Measurements from ENCODE around the gene SYCP3. TPM values are rescaled to one million over a fixed set of nuclear protein-coding genes. Genes with fewer than 3 reads are reported as not detected.

Gene SYCP3
- total RNA-seq (2014; rRNA removed; shearing (Covaris generic)): not detected in 2 replicates

DNA sequence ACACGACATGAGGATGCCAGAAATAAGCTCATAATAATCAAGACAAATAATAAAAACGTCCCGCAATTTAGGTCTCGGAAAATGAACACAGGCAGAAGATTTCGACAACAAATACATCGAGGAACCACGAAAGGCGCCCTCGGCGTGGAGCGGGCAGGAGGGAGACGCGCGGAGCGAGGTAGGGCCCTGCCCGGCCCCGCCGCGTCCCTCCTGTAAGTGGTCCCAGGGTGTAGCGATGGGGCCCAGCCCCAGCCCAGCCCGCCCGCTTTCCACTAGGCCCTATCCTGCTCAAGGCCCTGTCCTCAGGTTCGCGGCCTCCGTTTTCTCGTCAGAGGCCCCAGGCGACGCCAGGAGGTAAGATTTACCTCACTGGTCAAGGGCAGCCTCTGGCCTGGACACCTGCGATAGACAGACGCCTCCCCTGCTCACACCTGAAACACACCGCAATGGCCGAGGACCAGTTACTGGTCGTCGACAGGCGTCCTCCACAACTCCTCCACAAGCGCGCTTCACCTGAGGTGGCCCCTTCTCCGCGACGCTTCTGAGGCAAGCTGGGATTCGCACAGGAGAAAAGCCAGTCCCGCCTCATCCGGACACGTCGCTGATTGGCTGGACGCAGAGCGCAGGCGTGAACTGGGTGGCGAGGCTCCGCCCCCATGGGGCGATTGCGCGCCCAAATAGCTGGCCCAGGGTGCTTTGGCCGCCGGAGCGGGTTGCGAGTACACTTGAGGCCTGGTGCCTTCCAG, at the start of gene SYCP3:
TSS of gene SYCP3 (minus strand) at position 543 of the 746 bp plus-strand sequence. CDS start 1,527 bp downstream, outside the sequence.
- H3K4me1 ChIP-seq (replicated peaks): no peaks in the 10 kb centered on the region
- H3K27ac ChIP-seq: no peak within 1 kb of the TSS
- peaks cover 5% of the 10 kb centered on the region; the same call in 1 of the 2 replicates for H3K36me3 ChIP-seq
- H3K27me3 ChIP-seq (replicated peaks): no peaks in the 10 kb centered on the region
- no peaks in the 10 kb centered on the region for H3K9me3 ChIP-seq (replicated peaks)
- DNase-seq (ENCODE audit: low read depth in 1 of 2, low spot score in 2 of 2): no peak
- H3K4me3 ChIP-seq: no peak within 1 kb of the TSS

DNA sequence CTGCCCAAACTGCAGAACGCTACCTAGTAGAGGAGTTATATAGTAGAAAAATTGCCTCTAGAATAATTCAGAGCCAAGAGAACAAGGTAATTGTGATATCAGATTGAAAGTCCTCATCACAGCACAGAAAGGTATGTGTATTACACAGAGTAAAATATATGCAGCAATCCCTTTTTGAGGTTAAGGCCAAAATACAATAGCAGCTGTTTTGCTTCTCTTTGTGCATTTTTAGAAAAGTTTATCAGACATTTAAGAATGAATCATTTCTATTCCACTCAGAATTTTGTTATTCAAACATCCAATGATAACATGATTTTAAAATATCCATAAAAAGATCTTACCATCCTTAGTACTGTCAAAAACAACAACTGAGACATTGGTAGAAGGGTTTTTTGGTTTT, 46.4 kb upstream of the SYCP3 start:
- Histone ChIP-seq H3K36me3 (no peaks in the 10 kb centered on the region), H3K4me3 (no peak overlapping the region), H3K9me3 (replicated peaks) (no peaks in the 10 kb centered on the region), H3K4me1 (replicated peaks) (no peaks in the 10 kb centered on the region), H3K27ac (no peak overlapping the region), H3K27me3 (replicated peaks) (no peaks in the 10 kb centered on the region)
- DNase-seq (ENCODE audit: low read depth in 1 of 2, low spot score in 2 of 2): no peak

DNA sequence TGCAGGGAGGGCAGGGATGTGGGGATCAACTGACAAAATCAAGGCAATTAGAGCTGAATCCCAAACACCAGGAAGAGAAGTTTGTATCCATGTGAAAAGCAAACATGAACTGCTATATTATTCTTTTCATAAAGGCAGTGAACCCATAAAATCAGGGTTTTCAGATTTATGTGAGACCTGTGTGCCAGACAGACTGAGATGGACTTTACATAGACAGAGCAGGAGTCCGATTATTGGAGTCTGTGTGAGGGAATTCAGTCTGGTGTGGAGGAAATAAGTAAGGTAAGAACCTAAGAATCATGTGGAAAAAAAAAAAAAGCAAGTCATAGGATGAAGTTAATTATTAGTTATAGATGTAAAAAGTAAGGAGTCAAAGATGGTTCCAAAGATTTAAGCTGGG, 45.1 kb upstream of the SYCP3 start:
- Histone ChIP-seq H3K9me3 (replicated peaks) (no peaks in the 10 kb centered on the region), H3K27me3 (replicated peaks) (no peaks in the 10 kb centered on the region), H3K36me3 (no peaks in the 10 kb centered on the region), H3K4me1 (replicated peaks) (no peaks in the 10 kb centered on the region), H3K27ac (no peak overlapping the region), H3K4me3 (no peak overlapping the region)
- DNase-seq (ENCODE audit: low read depth in 1 of 2, low spot score in 2 of 2): no peak

DNA sequence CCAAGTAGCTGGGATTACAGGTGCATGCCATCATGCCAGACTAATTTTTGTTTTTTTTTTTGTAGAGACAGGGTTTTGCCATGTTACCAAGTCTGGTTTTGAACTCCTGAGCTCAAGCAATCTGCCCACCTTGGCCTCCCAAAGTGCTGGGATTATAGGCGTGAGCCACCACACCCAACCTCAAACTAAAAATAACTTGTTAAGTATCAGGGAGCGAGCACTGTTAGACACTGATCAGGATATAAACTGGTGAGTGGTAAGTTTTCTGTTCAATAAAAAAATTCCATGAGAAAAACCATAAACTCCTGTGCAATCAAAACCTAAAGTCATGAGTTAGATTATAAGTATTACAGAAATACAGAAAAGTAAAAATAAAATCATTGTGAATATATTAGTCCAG, 44.6 kb upstream of the SYCP3 start:
- no peak for DNase-seq (ENCODE audit: low read depth in 1 of 2, low spot score in 2 of 2)
- H3K9me3 ChIP-seq (replicated peaks): no peaks in the 10 kb centered on the region
- H3K27me3 ChIP-seq (replicated peaks): no peaks in the 10 kb centered on the region
- H3K4me1 ChIP-seq (replicated peaks): no peaks in the 10 kb centered on the region
- no peaks in the 10 kb centered on the region for H3K36me3 ChIP-seq
- no peak overlapping the region for H3K27ac ChIP-seq
- no peak overlapping the region for H3K4me3 ChIP-seq

DNA sequence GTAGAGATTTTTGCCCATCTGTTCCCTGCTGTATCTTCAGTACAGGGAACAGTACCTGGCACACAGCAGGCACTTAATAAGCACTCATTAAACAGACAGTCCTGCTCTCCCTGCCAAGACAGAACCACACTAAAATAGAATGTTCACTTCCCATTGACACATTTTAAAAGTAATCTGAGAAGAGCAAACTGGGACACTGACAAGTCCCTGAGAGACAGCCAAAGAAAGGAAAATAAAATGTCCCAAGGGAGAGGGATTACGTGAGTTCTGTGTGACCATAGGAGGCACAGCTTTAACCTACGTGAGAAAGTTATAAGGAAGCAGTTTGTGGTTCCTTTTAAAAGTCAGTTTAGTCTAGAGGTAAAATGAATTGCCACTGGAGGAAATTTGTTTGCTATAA, 43.9 kb upstream of the SYCP3 start:
- no peaks in the 10 kb centered on the region for H3K36me3 ChIP-seq
- H3K4me1 ChIP-seq (replicated peaks): no peaks in the 10 kb centered on the region
- no peak overlapping the region for H3K27ac ChIP-seq
- H3K4me3 ChIP-seq: no peak overlapping the region
- no peaks in the 10 kb centered on the region for H3K9me3 ChIP-seq (replicated peaks)
- DNase-seq (ENCODE audit: low read depth in 1 of 2, low spot score in 2 of 2): no peak
- no peaks in the 10 kb centered on the region for H3K27me3 ChIP-seq (replicated peaks)

DNA sequence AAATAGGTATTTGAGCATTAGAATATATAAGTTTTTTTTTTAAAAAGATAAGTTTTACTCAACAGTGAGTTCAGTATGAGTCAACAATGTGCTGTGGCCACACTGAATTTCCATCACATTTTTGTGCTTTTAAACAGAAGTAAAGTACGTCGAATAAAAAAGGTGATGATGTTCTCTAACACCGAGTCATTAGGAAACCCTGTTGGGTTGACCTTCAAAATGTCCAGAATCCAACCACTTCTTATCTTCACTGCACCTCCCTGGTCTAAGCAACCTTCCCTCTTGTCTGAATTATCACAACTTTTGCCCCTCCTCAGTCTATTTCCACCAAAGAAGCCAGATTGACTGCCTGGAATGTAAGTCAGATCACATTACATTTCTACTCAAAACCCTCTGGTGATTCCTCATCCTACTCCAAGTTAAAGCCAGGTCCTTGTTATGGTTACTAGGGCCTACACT, 43.0 kb upstream of the SYCP3 start:
- Histone ChIP-seq H3K27me3 (replicated peaks) (no peaks in the 10 kb centered on the region), H3K27ac (no peak overlapping the region), H3K4me1 (replicated peaks) (no peaks in the 10 kb centered on the region), H3K36me3 (no peaks in the 10 kb centered on the region), H3K4me3 (no peak overlapping the region), H3K9me3 (replicated peaks) (no peaks in the 10 kb centered on the region)
- DNase-seq (ENCODE audit: low read depth in 1 of 2, low spot score in 2 of 2): no peak

DNA sequence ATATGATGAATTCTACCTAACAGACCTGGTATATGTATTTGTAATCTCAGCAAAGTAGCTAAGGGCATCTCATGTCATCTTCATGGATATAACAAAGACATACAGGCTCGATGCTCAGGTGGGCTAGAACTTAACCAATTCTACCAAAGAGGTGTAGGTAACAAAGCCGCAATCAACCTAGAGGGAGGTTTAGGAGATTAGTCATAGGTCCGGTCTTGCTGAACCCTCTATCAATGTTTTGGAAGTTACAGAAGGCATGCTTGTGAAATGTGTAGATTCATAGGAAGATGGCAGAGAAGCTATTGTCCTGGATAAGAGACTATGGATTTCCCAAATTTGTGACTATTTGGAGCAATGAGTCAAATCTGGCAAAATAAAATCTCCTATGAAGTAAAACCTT, 42.6 kb upstream of the SYCP3 start:
- Histone ChIP-seq H3K9me3 (replicated peaks) (no peaks in the 10 kb centered on the region), H3K27me3 (replicated peaks) (no peaks in the 10 kb centered on the region), H3K27ac (no peak overlapping the region), H3K4me3 (no peak overlapping the region), H3K36me3 (no peaks in the 10 kb centered on the region), H3K4me1 (replicated peaks) (no peaks in the 10 kb centered on the region)
- no peak for DNase-seq (ENCODE audit: low read depth in 1 of 2, low spot score in 2 of 2)

DNA sequence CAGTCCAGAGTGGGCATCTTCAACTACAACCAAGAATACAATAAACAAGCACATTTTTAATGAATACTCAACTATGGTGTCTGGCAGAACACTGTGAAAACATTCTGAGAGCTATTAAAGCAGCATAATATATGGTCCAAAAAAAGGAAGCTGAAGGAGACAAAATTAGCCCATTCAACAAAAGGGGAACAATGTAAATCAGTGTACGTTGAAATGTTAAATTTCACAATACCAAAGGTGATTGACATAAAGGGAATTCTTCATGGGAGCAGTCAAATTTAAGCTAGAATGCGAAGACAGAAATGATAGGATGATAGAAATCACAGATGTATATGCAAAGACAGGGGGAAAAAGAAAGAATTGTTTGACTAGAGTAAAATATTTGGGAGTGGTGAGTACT, 41.3 kb upstream of the SYCP3 start:
- Histone ChIP-seq H3K9me3 (replicated peaks) (no peaks in the 10 kb centered on the region), H3K27ac (no peak overlapping the region), H3K4me3 (no peak overlapping the region), H3K27me3 (replicated peaks) (no peaks in the 10 kb centered on the region), H3K4me1 (replicated peaks) (no peaks in the 10 kb centered on the region), H3K36me3 (no peaks in the 10 kb centered on the region)
- DNase-seq (ENCODE audit: low read depth in 1 of 2, low spot score in 2 of 2): no peak

DNA sequence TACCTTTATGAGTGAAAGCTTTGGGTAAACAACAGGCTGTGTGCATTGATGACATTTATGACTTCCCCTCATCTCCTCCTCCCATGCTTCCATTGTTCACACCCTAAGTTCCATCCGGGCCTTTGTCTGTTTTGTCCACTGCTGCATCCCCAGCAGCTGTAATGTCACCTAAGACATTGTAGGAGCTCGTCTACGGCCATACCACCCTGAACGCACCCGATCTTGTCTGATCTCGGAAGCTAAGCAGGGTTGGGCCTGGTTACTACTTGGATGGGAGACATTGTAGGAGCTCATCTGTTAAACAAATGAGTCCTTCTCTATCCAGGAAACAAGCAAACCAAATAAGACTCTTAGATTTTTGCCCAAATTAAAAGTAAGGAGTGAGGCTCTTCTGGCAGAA, 40.4 kb upstream of the SYCP3 start:
- Histone ChIP-seq H3K36me3 (no peaks in the 10 kb centered on the region), H3K9me3 (replicated peaks) (no peaks in the 10 kb centered on the region), H3K4me3 (no peak overlapping the region), H3K27me3 (replicated peaks) (no peaks in the 10 kb centered on the region), H3K27ac (no peak overlapping the region), H3K4me1 (replicated peaks) (no peaks in the 10 kb centered on the region)
- no peak for DNase-seq (ENCODE audit: low read depth in 1 of 2, low spot score in 2 of 2)

DNA sequence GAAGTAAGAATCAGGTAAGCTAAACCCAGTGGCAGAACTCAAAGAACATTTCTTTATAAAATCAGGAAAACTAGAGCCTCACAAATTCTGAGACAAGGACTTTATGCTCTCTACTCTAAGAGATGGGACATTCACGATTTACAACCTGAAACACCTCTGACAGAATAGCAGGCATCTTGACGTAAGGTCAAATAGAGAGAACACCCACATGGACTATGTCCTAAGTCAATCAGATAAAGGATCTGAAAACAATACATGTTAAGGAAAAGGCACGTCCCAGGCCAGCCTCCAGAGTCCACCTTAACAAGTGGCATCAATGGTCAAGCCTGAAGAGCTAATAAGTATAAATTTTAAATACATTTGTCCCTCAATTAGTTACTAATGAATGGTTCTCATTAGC, 39.9 kb upstream of the SYCP3 start:
- H3K36me3 ChIP-seq: no peaks in the 10 kb centered on the region
- H3K4me1 ChIP-seq (replicated peaks): no peaks in the 10 kb centered on the region
- no peaks in the 10 kb centered on the region for H3K9me3 ChIP-seq (replicated peaks)
- no peak for DNase-seq (ENCODE audit: low read depth in 1 of 2, low spot score in 2 of 2)
- no peak overlapping the region for H3K27ac ChIP-seq
- H3K27me3 ChIP-seq (replicated peaks): no peaks in the 10 kb centered on the region
- H3K4me3 ChIP-seq: no peak overlapping the region

DNA sequence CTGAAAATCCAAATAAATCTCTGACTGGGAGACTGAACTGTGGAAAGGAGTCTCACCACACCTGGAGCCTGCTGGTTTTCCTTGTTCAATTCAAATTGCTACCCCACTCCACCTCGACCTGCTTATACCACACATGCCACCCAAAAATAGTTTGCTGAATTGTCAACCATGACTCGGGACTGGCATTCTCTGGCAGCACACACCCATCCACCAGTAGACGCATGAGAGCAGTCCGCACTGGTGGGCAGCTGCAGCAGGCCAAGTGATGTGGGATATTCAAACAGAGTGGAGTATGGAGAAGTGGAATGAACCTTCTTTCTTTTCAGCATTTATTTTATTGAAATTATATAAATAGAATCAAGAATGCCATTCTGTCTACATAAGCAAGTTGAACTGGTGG, 38.7 kb upstream of the SYCP3 start:
- DNase-seq (ENCODE audit: low read depth in 1 of 2, low spot score in 2 of 2): no peak
- H3K9me3 ChIP-seq (replicated peaks): no peaks in the 10 kb centered on the region
- H3K27ac ChIP-seq: no peak overlapping the region
- H3K27me3 ChIP-seq (replicated peaks): no peaks in the 10 kb centered on the region
- no peaks in the 10 kb centered on the region for H3K36me3 ChIP-seq
- no peaks in the 10 kb centered on the region for H3K4me1 ChIP-seq (replicated peaks)
- H3K4me3 ChIP-seq: no peak overlapping the region

DNA sequence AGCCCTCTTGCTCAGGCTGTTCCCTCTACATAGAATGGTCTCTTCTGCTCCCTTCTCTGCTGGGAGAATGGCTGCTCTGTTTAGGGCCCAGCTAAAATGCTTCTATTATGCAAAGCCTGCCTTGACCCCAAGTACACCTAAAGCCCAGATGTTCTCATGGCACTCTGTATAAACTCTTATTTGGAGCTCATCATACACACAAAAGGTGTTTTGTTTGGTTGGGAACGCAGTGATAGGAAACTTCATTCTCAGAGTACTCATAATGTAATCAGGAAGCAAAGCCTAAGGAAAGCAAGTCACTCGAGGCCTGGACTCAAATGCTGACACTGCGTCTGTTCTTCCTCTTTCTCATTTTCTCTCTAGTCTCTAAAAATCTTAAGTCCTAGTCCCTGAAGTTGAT, 38.2 kb upstream of the SYCP3 start:
- H3K27me3 ChIP-seq (replicated peaks): no peaks in the 10 kb centered on the region
- no peaks in the 10 kb centered on the region for H3K4me1 ChIP-seq (replicated peaks)
- DNase-seq (ENCODE audit: low read depth in 1 of 2, low spot score in 2 of 2): no peak
- H3K9me3 ChIP-seq (replicated peaks): no peaks in the 10 kb centered on the region
- no peak overlapping the region for H3K27ac ChIP-seq
- H3K36me3 ChIP-seq: no peaks in the 10 kb centered on the region
- H3K4me3 ChIP-seq: no peak overlapping the region

DNA sequence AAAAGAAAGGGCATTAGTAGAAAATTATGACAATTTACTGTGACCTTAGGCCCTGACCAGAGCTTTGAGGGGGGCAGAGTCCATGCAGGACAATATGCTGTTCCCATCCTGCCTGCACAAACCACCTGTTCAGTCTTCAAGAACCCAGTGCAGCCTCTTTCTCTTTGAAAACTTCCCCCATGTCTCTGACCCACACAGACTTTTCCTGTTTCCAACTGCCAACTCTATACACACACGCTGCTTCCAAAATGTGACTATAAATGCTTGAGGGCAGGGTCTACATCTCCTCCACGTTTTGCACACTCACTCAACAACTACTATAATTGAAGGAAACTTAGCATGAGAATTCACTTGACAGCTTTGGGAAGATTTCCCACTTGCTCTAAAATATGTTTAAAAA, 36.6 kb upstream of the SYCP3 start:
- H3K9me3 ChIP-seq (replicated peaks): no peaks in the 10 kb centered on the region

DNA sequence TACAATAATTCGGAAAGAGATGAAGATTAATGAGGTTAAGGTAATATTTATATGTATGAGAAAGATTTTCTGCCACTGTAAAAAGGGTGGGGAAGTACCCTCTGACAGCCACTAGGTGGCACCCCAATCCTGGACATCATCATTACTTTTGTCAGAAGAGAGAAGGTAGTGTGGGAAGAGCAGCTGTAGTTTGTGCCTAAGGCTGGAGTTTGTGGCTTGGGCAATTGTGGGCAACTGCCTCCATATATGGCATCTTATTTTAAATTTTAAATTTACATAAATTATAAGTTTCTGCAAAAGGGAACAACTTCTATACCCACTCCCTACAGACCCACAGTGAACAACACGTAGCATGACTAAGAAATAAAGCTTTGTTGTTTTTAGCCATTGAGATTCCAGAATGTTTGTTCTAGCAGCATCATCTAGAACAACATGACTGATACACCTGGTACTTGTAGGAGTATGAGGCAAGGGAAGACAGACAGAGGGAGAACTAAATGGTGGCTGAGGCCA, 34.4 kb upstream of the SYCP3 start:
- peaks cover 2% of the 10 kb centered on the region; the same call in 1 of the 2 replicates for H3K36me3 ChIP-seq
- no peaks in the 10 kb centered on the region for H3K27me3 ChIP-seq (replicated peaks)
- no peaks in the 10 kb centered on the region for H3K9me3 ChIP-seq (replicated peaks)
- H3K4me3 ChIP-seq: no peak overlapping the region
- no peaks in the 10 kb centered on the region for H3K4me1 ChIP-seq (replicated peaks)
- no peak overlapping the region for H3K27ac ChIP-seq
- peak; percentile 45 to 47 for DNase-seq (ENCODE audit: low read depth in 1 of 2, low spot score in 2 of 2)

More for the DNA sequence above, 36.6 kb upstream of the SYCP3 start:
- Histone ChIP-seq H3K27me3 (replicated peaks) (no peaks in the 10 kb centered on the region), H3K4me1 (replicated peaks) (no peaks in the 10 kb centered on the region), H3K27ac (no peak overlapping the region), H3K4me3 (no peak overlapping the region), H3K36me3 (no peaks in the 10 kb centered on the region)
- no peak for DNase-seq (ENCODE audit: low read depth in 1 of 2, low spot score in 2 of 2)

Data from SJSA1 (cell line).